K562 (cell line): ENCODE data around the gene TOR1B. TPM values are rescaled to one million over a fixed set of nuclear protein-coding genes. Genes with fewer than 3 reads are reported as not detected.

ENCODE experiments used
- CEBPB ChIP-seq: fragments of 450-650 bp; IDR thresholded peaks from 2 replicates; pipeline ENCODE4 v1.6.1; 2016; ENCODE audit warnings: missing genetic modification characterization, missing compliant biosample characterization
- HOXB6 ChIP-seq: fragments of 250-450 bp; sonication (Bioruptor Pico); IDR thresholded peaks from 2 replicates; pipeline ENCODE4 v1.5.1; 2022; ENCODE audit warnings: mild to moderate bottlenecking, borderline replicate concordance
- NR4A1 ChIP-seq, 2 experiments: fragments of 250-450 bp in 1 of 2; fragments of 450-650 bp in 1 of 2; sonication (Bioruptor Pico) in 1 of 2; IDR thresholded peaks; 2 replicates each; pipeline versions ENCODE4 v1.4.0 to v1.6.1; 2016 to 2020; ENCODE audit warnings: mild to moderate bottlenecking in 2 of 2, missing compliant biosample characterization in 1 of 2, missing genetic modification characterization in 1 of 2, moderate library complexity in 1 of 2
- PHF20 ChIP-seq: fragments of 450-650 bp; IDR thresholded peaks from 2 replicates; pipeline ENCODE4 v1.6.1; 2018; ENCODE audit not compliant: partially characterized antibody
- SNRNP70 ChIP-seq: fragments of 200-400 bp; formaldehyde crosslinking; optimal IDR thresholded peaks from 2 replicates; pipeline ENCODE3; 2017; ENCODE audit warnings: low read depth, low read length
- TGIF2 ChIP-seq: sonication (generic); formaldehyde crosslinking; IDR thresholded peaks from 2 replicates; pipeline ENCODE4 v1.8.1; 2022; ENCODE audit warnings: mild to moderate bottlenecking, missing genetic modification reagents, moderate library complexity
- ZFP1 ChIP-seq: fragments of 450-650 bp; formaldehyde crosslinking; IDR thresholded peaks from 2 replicates; pipeline ENCODE4 v1.4.0; 2020; ENCODE audit warnings: mild to moderate bottlenecking, mixed read lengths
- ZNF184 ChIP-seq: sonication (generic); formaldehyde crosslinking; IDR thresholded peaks from 2 replicates; pipeline ENCODE4 v1.5.0; 2020; ENCODE audit warnings: missing genetic modification reagents
- polyA plus RNA-seq, 8 experiments: library from polyadenylated mRNA; depleted of rRNA in 4 of 8; stranded (reverse) in 5 of 8; unstranded in 3 of 8; fragments of >200 nt; fragmentation: Nextera tagmentation in 2 of 8; fragmentation: Illumina TruSeq in 1 of 8; extraction: Ambion mirVana in 2 of 8; extraction: Trizol in 1 of 8; gene quantifications; 2 replicates each; pipeline versions ENCODE4 v1.2.1 to v1.2.3, GENCODE V29; 2011 to 2014; ENCODE audit warnings: inconsistent platforms in 1 of 8, missing spikeins in 1 of 8
- total RNA-seq, 7 experiments: library from RNA; depleted of rRNA in 6 of 7; stranded (reverse); fragments of >200 nt in 6 of 7; fragmentation: Illumina TruSeq in 2 of 7; extraction: Trizol in 2 of 7; gene quantifications; 2 replicates each; pipeline versions ENCODE4 v1.2.1 to v1.2.3, GENCODE V29; 2011 to 2021; ENCODE audit warnings: low replicate concordance in 1 of 7
- TF ChIP-seq, protein P1 (sequence below): fragments of 450-650 bp; IDR thresholded peaks from 2 replicates; pipeline ENCODE4 v1.6.1; 2016; ENCODE audit warnings: mild to moderate bottlenecking, moderate library complexity
- TF ChIP-seq, protein P2 (sequence below), 2 experiments: IDR thresholded peaks in 1 of 2; conservative IDR thresholded peaks in 1 of 2; 2 replicates each; pipeline ENCODE4 v1.6.1; 2016; ENCODE audit warnings: low read depth in 2 of 2, mild to moderate bottlenecking in 1 of 2, missing compliant biosample characterization in 1 of 2, missing genetic modification characterization in 1 of 2, moderate library complexity in 1 of 2
- TF ChIP-seq, protein P3 (sequence below): fragments of 450-650 bp; IDR thresholded peaks from 2 replicates; pipeline ENCODE4 v1.6.1; 2016; ENCODE audit warnings: missing biosample characterization, missing genetic modification characterization

Gene TOR1B
- total and polyA plus RNA-seq, 9 of the 15 experiments (the other 6 are each of a cell fraction or from before 2014, with no cell fraction given), result 4.2 to 36.5 (median 24.6) TPM

DNA sequence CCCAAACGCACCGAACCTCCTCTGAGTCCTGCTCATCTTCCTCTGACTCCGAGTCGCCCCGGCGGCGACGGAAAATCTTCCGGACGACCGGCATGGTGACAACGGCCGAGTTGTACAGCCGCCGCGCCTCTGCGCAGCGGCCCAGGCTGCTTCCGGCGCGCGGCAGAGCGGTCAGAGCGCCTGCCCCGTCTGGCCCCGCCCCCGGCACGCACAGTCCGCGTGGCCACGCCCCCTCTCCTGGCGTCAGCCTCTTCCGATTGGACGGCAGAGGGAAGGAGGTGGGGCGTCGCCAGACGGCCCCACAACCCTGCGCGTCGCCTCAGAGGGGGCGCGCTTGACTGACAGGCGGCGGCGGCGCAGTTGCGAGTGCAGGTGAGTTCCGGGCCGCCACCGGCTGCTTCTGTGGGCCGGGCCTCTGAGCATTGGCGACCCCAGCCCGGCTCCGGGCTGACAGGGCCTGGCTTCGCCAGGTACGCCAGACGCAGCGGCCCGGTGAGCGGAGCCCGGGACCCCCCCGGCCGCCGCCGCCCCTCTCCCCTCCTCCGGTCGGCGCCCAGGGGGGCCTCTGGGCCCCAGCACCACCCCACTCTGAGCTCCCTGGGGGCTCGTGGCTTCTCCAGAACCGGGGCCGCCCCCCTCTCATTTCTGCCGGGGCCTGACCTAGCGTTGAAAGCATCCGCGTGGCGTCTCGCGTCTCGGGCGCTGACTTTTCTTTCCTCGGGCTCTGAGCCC, 32.3 kb downstream of the TOR1B start, which contains the start of the genes C9orf78 and USP20 (continued):
- TF ChIP-seq, protein P1, sequence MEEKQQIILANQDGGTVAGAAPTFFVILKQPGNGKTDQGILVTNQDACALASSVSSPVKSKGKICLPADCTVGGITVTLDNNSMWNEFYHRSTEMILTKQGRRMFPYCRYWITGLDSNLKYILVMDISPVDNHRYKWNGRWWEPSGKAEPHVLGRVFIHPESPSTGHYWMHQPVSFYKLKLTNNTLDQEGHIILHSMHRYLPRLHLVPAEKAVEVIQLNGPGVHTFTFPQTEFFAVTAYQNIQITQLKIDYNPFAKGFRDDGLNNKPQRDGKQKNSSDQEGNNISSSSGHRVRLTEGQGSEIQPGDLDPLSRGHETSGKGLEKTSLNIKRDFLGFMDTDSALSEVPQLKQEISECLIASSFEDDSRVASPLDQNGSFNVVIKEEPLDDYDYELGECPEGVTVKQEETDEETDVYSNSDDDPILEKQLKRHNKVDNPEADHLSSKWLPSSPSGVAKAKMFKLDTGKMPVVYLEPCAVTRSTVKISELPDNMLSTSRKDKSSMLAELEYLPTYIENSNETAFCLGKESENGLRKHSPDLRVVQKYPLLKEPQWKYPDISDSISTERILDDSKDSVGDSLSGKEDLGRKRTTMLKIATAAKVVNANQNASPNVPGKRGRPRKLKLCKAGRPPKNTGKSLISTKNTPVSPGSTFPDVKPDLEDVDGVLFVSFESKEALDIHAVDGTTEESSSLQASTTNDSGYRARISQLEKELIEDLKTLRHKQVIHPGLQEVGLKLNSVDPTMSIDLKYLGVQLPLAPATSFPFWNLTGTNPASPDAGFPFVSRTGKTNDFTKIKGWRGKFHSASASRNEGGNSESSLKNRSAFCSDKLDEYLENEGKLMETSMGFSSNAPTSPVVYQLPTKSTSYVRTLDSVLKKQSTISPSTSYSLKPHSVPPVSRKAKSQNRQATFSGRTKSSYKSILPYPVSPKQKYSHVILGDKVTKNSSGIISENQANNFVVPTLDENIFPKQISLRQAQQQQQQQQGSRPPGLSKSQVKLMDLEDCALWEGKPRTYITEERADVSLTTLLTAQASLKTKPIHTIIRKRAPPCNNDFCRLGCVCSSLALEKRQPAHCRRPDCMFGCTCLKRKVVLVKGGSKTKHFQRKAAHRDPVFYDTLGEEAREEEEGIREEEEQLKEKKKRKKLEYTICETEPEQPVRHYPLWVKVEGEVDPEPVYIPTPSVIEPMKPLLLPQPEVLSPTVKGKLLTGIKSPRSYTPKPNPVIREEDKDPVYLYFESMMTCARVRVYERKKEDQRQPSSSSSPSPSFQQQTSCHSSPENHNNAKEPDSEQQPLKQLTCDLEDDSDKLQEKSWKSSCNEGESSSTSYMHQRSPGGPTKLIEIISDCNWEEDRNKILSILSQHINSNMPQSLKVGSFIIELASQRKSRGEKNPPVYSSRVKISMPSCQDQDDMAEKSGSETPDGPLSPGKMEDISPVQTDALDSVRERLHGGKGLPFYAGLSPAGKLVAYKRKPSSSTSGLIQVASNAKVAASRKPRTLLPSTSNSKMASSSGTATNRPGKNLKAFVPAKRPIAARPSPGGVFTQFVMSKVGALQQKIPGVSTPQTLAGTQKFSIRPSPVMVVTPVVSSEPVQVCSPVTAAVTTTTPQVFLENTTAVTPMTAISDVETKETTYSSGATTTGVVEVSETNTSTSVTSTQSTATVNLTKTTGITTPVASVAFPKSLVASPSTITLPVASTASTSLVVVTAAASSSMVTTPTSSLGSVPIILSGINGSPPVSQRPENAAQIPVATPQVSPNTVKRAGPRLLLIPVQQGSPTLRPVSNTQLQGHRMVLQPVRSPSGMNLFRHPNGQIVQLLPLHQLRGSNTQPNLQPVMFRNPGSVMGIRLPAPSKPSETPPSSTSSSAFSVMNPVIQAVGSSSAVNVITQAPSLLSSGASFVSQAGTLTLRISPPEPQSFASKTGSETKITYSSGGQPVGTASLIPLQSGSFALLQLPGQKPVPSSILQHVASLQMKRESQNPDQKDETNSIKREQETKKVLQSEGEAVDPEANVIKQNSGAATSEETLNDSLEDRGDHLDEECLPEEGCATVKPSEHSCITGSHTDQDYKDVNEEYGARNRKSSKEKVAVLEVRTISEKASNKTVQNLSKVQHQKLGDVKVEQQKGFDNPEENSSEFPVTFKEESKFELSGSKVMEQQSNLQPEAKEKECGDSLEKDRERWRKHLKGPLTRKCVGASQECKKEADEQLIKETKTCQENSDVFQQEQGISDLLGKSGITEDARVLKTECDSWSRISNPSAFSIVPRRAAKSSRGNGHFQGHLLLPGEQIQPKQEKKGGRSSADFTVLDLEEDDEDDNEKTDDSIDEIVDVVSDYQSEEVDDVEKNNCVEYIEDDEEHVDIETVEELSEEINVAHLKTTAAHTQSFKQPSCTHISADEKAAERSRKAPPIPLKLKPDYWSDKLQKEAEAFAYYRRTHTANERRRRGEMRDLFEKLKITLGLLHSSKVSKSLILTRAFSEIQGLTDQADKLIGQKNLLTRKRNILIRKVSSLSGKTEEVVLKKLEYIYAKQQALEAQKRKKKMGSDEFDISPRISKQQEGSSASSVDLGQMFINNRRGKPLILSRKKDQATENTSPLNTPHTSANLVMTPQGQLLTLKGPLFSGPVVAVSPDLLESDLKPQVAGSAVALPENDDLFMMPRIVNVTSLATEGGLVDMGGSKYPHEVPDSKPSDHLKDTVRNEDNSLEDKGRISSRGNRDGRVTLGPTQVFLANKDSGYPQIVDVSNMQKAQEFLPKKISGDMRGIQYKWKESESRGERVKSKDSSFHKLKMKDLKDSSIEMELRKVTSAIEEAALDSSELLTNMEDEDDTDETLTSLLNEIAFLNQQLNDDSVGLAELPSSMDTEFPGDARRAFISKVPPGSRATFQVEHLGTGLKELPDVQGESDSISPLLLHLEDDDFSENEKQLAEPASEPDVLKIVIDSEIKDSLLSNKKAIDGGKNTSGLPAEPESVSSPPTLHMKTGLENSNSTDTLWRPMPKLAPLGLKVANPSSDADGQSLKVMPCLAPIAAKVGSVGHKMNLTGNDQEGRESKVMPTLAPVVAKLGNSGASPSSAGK, result no peak
- no peak for TF ChIP-seq ZNF184 (CRISPR knock-in tag)
- TF ChIP-seq, protein P2, sequence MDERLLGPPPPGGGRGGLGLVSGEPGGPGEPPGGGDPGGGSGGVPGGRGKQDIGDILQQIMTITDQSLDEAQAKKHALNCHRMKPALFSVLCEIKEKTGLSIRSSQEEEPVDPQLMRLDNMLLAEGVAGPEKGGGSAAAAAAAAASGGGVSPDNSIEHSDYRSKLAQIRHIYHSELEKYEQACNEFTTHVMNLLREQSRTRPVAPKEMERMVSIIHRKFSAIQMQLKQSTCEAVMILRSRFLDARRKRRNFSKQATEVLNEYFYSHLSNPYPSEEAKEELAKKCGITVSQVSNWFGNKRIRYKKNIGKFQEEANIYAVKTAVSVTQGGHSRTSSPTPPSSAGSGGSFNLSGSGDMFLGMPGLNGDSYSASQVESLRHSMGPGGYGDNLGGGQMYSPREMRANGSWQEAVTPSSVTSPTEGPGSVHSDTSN (CRISPR knock-in tag; IDR thresholded peaks at IDR 0.05; ENCODE audit: low read depth), result no peak
- TF ChIP-seq, protein P2 (tag; conservative IDR thresholded peaks at IDR 0.05; ENCODE audit: low read depth), result peak; percentile 86
- TF ChIP-seq HOXB6 (CRISPR knock-in tag), result no peak
- no peak for TF ChIP-seq TGIF2
- TF ChIP-seq, protein P3, sequence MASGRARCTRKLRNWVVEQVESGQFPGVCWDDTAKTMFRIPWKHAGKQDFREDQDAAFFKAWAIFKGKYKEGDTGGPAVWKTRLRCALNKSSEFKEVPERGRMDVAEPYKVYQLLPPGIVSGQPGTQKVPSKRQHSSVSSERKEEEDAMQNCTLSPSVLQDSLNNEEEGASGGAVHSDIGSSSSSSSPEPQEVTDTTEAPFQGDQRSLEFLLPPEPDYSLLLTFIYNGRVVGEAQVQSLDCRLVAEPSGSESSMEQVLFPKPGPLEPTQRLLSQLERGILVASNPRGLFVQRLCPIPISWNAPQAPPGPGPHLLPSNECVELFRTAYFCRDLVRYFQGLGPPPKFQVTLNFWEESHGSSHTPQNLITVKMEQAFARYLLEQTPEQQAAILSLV, result no peak
- peak; percentile 64; the same call in 1 of the 2 replicates for TF ChIP-seq ZFP1 (CRISPR knock-in tag)
- TF ChIP-seq NR4A1 (CRISPR knock-in tag; IDR thresholded peaks at IDR 0.05), result 0 out of 2 replicates have a peak, but pooled peaks have one; percentile 36
- no peak for TF ChIP-seq NR4A1 (tag; IDR thresholded peaks at IDR 0.05)
- TF ChIP-seq SNRNP70, result no peak
- TF ChIP-seq CEBPB (tag), result no peak
- no peak for TF ChIP-seq PHF20
